HG02970 (cell line): ENCODE measurements around the gene PXN.
"Not testable (repeated sequence)": the region's sequence is repeated elsewhere in the genome, so short reads cannot be mapped to it uniquely, and the experiment has no call there.

ENCODE experiments used
- ATAC-seq: cut with Tn5 transposase; IDR thresholded peaks from one replicate; pipeline ENCODE4 v1.9.1; 2021; ENCODE audit warnings: mild to moderate bottlenecking, moderate library complexity, moderate number of reproducible peaks; ENCODE audit not compliant: unreplicated experiment, low FRiP score

PXN gene

GRCh38 chr12:120211904-120212283 lies 53.6 kb downstream of the PXN start:
- ATAC-seq = no peak

GRCh38 chr12:120211243-120211903 lies 54.2 kb downstream of the PXN start:
- ATAC-seq = no peak

GRCh38 chr12:120209851-120210250 lies 55.7 kb downstream of the PXN start:
- no peak for ATAC-seq

- no peak for ATAC-seq
Observed at GRCh38 chr12:120207227-120207626, 58.3 kb downstream of the PXN start.

- not testable (repeated sequence) for ATAC-seq
Observed at GRCh38 chr12:120206781-120207180, 58.7 kb downstream of the PXN start.

GRCh38 chr12:120206228-120206627 lies 59.3 kb downstream of the PXN start:
- no peak for ATAC-seq

- no peak for ATAC-seq
Observed at GRCh38 chr12:120204171-120204570, 61.4 kb downstream of the PXN start.

- no peak for ATAC-seq
Observed at GRCh38 chr12:120200364-120200800, 65.1 kb downstream of the PXN start.

- ATAC-seq = no peak
Observed at GRCh38 chr12:120199595-120200306, 65.8 kb downstream of the PXN start.

GRCh38 chr12:120199025-120199424 lies 66.5 kb downstream of the PXN start:
- ATAC-seq = no peak

GRCh38 chr12:120197542-120197887 lies 68.0 kb downstream of the PXN start:
- no peak for ATAC-seq

- not testable (repeated sequence) for ATAC-seq
Observed at GRCh38 chr12:120196817-120197541, 68.6 kb downstream of the PXN start.

- no peak for ATAC-seq
Observed at GRCh38 chr12:120196363-120196762, 69.2 kb downstream of the PXN start.

GRCh38 chr12:120194534-120195395 lies 70.8 kb downstream of the PXN start, which contains the start of gene GCN1:
TSS of gene GCN1 (minus strand) at chr12:120194715. CDS start at chr12:120194697, 18 bp downstream.
- ATAC-seq = peak; percentile 57

GRCh38 chr12:120194226-120194533 lies 71.3 kb downstream of the PXN start:
- no peak for ATAC-seq

GRCh38 chr12:120193286-120193685 lies 72.2 kb downstream of the PXN start:
- not testable (repeated sequence) for ATAC-seq

- ATAC-seq = no peak
Observed at GRCh38 chr12:120190985-120191480, 74.5 kb downstream of the PXN start.

GRCh38 chr12:120190386-120190785 lies 75.1 kb downstream of the PXN start:
- ATAC-seq = no peak

- no peak for ATAC-seq
Observed at GRCh38 chr12:120186654-120187053, 78.9 kb downstream of the PXN start.

- ATAC-seq = no peak
Observed at GRCh38 chr12:120183211-120183631, 82.3 kb downstream of the PXN start.
